ENCODE measurements around the gene CLIP1.

CLIP1 gene

DNA sequence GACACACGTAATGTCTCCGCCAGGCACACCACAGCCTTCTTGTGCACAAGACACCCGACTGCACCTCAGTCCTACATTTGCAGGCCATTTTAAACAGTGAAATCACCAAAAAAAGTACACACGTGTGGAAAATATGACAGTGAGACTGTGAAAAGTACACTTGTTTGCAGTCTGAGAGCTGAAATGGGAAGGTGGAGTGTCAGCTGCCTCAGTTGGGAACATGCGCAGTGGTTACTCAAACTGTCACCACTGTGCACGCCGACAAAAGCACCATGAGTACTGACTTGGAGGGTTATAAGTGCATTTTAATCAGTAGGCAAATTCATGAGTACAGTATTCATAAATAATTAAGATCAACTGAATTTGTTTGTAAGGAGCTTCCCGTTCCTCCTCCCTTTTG lies 171.9 kb downstream of the CLIP1 start:
- TF ChIP-seq, protein P1, sequence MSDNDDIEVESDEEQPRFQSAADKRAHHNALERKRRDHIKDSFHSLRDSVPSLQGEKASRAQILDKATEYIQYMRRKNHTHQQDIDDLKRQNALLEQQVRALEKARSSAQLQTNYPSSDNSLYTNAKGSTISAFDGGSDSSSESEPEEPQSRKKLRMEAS (IDR thresholded peaks at IDR 0.05) = no peak
- TF ChIP-seq, protein P2, sequence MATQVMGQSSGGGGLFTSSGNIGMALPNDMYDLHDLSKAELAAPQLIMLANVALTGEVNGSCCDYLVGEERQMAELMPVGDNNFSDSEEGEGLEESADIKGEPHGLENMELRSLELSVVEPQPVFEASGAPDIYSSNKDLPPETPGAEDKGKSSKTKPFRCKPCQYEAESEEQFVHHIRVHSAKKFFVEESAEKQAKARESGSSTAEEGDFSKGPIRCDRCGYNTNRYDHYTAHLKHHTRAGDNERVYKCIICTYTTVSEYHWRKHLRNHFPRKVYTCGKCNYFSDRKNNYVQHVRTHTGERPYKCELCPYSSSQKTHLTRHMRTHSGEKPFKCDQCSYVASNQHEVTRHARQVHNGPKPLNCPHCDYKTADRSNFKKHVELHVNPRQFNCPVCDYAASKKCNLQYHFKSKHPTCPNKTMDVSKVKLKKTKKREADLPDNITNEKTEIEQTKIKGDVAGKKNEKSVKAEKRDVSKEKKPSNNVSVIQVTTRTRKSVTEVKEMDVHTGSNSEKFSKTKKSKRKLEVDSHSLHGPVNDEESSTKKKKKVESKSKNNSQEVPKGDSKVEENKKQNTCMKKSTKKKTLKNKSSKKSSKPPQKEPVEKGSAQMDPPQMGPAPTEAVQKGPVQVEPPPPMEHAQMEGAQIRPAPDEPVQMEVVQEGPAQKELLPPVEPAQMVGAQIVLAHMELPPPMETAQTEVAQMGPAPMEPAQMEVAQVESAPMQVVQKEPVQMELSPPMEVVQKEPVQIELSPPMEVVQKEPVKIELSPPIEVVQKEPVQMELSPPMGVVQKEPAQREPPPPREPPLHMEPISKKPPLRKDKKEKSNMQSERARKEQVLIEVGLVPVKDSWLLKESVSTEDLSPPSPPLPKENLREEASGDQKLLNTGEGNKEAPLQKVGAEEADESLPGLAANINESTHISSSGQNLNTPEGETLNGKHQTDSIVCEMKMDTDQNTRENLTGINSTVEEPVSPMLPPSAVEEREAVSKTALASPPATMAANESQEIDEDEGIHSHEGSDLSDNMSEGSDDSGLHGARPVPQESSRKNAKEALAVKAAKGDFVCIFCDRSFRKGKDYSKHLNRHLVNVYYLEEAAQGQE (IDR thresholded peaks at IDR 0.05; ENCODE audit: low read depth) = no peak
- no peak for TF ChIP-seq TAF1 (IDR thresholded peaks at IDR 0.05; ENCODE audit: low read depth)
- no peak for TF ChIP-seq CEBPB (IDR thresholded peaks at IDR 0.05)

DNA sequence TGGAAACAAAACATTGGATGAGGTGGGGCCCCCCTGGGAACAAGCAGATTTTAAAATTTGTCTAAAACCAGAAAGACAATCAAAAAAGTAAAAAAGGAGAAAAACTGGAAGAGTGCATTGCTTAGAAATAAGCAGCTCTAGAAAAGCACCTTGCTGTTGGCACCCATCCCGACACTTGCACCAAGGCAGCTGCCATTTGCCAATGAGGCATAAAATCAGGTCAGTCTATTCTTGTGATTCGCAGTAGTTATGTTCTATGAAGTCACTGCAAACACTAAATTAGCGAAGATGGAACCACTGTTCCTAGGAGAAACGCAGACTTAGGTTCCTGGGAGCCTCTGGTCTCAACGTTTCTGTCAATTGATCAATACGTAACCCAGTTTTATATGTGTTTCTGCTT lies 172.4 kb downstream of the CLIP1 start:
- TF ChIP-seq CEBPB (IDR thresholded peaks at IDR 0.05) (no peak), TAF1 (IDR thresholded peaks at IDR 0.05; ENCODE audit: low read depth) (no peak), EGR1 (IDR thresholded peaks at IDR 0.05) (no peak), TEAD4 (IDR thresholded peaks at IDR 0.05) (no peak), ZBTB7A (IDR thresholded peaks at IDR 0.05; ENCODE audit: low read depth) (no peak), YY1 (IDR thresholded peaks at IDR 0.05; ENCODE audit: low read depth) (no peak), RAD21 (IDR thresholded peaks at IDR 0.05; ENCODE audit: low read depth) (no peak), CREB1 (IDR thresholded peaks at IDR 0.05; ENCODE audit: low read depth) (no peak), EP300 (IDR thresholded peaks at IDR 0.05; ENCODE audit: borderline replicate concordance) (no peak), NFIC (IDR thresholded peaks at IDR 0.05) (no peak), FOXM1 (IDR thresholded peaks at IDR 0.05; ENCODE audit: borderline replicate concordance, low read depth) (no peak), TCF12 (IDR thresholded peaks at IDR 0.05; ENCODE audit: low read depth) (no peak)
- TF ChIP-seq, protein P3, sequence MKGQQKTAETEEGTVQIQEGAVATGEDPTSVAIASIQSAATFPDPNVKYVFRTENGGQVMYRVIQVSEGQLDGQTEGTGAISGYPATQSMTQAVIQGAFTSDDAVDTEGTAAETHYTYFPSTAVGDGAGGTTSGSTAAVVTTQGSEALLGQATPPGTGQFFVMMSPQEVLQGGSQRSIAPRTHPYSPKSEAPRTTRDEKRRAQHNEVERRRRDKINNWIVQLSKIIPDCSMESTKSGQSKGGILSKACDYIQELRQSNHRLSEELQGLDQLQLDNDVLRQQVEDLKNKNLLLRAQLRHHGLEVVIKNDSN (IDR thresholded peaks at IDR 0.05) = no peak
- TF ChIP-seq, protein P2 (IDR thresholded peaks at IDR 0.05; ENCODE audit: low read depth) = no peak
- TF ChIP-seq, protein P1 (IDR thresholded peaks at IDR 0.05) = no peak

DNA sequence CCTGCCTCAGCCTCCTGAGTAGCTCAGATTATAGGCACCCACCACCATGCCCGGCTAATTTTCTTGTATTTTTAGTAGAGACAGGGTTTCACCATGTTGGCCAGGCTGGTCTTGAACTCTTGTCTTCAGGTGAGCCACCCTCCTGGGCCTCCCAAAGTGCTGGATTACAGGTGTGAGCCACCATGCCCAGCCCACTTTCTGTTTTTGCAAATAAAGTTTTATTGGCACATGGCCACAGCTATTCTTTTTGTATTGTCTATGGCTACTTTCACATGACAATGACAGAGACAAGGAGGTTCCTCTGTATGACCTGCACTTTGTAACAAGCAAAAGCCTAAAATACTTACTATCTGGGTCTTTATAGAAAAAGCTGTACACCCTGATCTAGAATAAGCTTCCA lies 176.9 kb downstream of the CLIP1 start:
- TF ChIP-seq EGR1 (IDR thresholded peaks at IDR 0.05) (no peak), TEAD4 (IDR thresholded peaks at IDR 0.05) (no peak), TAF1 (IDR thresholded peaks at IDR 0.05; ENCODE audit: low read depth) (no peak), TCF12 (IDR thresholded peaks at IDR 0.05; ENCODE audit: low read depth) (no peak), YY1 (IDR thresholded peaks at IDR 0.05; ENCODE audit: low read depth) (no peak), CREB1 (IDR thresholded peaks at IDR 0.05; ENCODE audit: low read depth) (no peak), ZBTB7A (IDR thresholded peaks at IDR 0.05; ENCODE audit: low read depth) (no peak), NFIC (IDR thresholded peaks at IDR 0.05) (no peak), EP300 (IDR thresholded peaks at IDR 0.05; ENCODE audit: borderline replicate concordance) (no peak), CEBPB (IDR thresholded peaks at IDR 0.05) (no peak), FOXM1 (IDR thresholded peaks at IDR 0.05; ENCODE audit: borderline replicate concordance, low read depth) (no peak), RAD21 (IDR thresholded peaks at IDR 0.05; ENCODE audit: low read depth) (no peak)
- TF ChIP-seq, protein P1 (IDR thresholded peaks at IDR 0.05) = no peak
- TF ChIP-seq, protein P2 (IDR thresholded peaks at IDR 0.05; ENCODE audit: low read depth) = no peak
- TF ChIP-seq, protein P3 (IDR thresholded peaks at IDR 0.05) = no peak

DNA sequence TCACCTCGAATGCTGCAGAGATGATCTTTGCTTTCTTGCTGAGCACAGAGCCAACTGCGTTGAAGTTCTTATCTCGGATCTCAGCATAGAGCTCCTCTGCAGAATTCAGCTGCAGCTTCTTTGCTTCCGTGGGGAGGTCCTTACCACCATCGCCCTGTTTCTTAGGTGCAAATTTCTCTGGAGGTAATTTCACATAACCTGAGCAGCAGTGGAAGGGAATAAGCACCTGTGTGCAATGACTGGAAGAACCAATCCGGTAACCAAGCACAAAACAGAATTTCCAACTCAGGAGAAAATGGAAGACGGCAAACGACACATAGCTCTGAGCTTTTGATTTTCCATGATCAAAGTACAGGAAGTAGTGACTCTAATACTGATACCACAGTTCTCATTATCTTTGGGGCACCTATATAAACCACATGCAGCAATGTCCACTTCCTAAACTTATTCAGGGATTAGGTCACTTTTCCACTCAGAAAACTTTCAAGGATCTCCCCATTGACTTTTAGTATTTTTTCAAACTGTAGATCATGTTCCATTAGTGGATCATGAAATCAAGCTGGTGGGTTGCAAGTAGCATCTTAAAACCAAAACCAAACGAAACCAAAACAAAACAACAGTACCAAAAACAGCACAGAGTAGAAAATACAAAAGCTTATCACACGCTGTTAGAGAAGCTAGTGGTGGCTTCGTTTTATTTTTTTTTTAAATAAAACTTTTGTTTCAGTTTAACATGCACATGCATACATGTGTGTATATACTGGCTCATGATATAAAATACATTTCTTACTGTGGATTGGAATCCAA lies 177.7 kb downstream of the CLIP1 start:
- no peak for TF ChIP-seq YY1 (IDR thresholded peaks at IDR 0.05; ENCODE audit: low read depth)
- no peak for TF ChIP-seq CEBPB (IDR thresholded peaks at IDR 0.05)
- TF ChIP-seq TAF1 (IDR thresholded peaks at IDR 0.05; ENCODE audit: low read depth) = no peak
- no peak for TF ChIP-seq ZBTB7A (IDR thresholded peaks at IDR 0.05; ENCODE audit: low read depth)
